GM20000 (cell line): ENCODE results near the gene BOD1.

ENCODE experiments used
- DNase-seq: peaks from one replicate; pipeline ENCODE4 v3.0.0; 2012; ENCODE audit warnings: low spot score
- CTCF ChIP-seq: IDR thresholded peaks from 2 replicates; pipeline ENCODE4 v1.5.1; 2012; ENCODE audit warnings: mild to moderate bottlenecking, control low read depth; ENCODE audit errors: extremely low read depth, missing control alignments

BOD1 gene

DNA sequence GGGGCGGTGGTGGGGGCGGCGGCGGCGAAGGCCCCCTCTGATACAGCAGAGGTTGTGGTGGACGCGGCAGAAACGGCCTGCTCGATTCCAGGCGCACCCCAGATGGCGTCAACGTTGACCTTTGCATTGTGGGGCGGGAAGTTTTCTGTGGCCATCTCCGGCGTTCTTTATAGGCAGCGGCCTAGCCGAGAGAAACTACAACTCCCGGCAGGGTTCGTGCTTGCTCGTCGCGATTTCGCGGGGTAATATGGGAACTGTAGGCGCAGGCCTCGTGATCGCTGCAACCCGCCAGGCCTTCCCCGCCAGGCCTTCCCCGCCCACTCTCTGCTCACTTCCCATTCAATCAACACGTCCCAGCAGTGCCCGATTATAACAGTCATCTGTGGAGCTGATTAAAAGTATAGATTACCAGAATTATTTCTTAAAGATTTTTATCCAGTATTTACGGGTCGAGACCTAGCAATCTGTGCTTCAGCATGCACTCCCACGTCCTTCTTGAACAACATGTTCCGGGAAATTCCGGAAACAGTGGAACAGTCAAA lies at the start of gene BOD1:
Gene BOD1, minus strand, starts transcription at position 74 of the 542 bp plus-strand sequence. CDS start 214 bp downstream, outside the sequence.
- TF ChIP-seq CTCF, result no peak
- peak; percentile 93 for DNase-seq

- TF ChIP-seq CTCF, result no peak
- no peak for DNase-seq
Measured at GRCh38 chr5:173665326-173665725, 48.9 kb upstream of the BOD1 start.

GRCh38 chr5:173664154-173664526 lies 47.7 kb upstream of the BOD1 start:
- no peak for TF ChIP-seq CTCF
- DNase-seq, result peak; percentile 52

DNA sequence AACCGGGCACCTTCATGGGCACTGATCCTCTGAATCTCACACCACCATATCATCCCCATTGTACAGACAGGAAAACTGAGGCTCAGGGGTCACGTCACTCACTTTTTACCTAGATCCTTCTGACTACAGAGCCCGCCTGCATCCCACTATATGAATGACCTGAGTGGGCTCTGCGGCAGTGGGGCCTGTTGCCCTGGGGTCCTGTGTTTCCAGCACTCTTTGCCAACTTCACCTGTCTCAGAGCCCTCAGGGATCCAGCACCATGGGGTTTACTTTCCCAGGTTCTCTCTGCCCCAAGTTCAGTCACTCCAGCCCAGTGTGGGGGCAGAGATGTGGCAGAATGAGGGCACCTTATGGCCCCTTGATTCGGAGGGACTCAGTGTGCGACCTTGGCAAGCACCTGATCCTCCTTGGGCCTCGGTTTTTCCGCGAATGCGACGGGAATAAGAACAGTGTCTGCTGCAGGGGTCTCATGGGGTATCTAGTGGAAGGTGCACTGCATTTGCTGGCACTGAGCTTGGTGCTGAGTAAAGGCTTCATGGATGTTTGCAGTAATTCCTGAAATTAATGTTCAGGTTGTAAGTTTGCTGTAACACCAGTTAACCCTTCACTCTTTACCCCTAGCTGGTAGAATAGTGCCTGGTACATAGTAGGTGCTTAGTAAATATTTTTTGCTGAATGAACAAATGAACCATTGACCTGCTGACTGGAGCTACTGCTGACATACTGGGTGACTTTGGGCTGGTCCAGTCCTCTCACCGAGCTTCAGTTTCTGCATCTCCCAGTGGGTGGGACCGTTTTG lies 47.1 kb upstream of the BOD1 start:
- no peak for TF ChIP-seq CTCF
- no peak for DNase-seq

- no peak for TF ChIP-seq CTCF
- DNase-seq, result no peak
Measured at GRCh38 chr5:173662581-173663351, 46.3 kb upstream of the BOD1 start.

- no peak for DNase-seq
- no peak for TF ChIP-seq CTCF
Measured at GRCh38 chr5:173660481-173661280, 44.2 kb upstream of the BOD1 start.
